Natural killer cell (primary cell): Measurements from ENCODE around the gene C11orf91. TPM values are rescaled to one million over a fixed set of nuclear protein-coding genes. Genes with fewer than 3 reads are reported as not detected.
"Not testable (repeated sequence)": the region's sequence is repeated elsewhere in the genome, so short reads cannot be mapped to it uniquely, and the experiment has no call there.

Experiments used
- ATAC-seq, 3 donors: fragments of 150-1000 bp in 2 of 3; fragments of 200-7000 bp in 1 of 3; cut with Tn5 transposase; 1 replicate in 1 of 3; 2 replicates in 2 of 3; pipeline ENCODE4 v1.10.0; 2021; ENCODE audit warnings: mild to moderate bottlenecking in 2 of 3, moderate library complexity in 2 of 3
- DNase-seq, 2 donors: peaks; one replicate each; pipeline versions ENCODE4 v3.0.0 to v3.0.0-alpha.2; 2013 to 2021; ENCODE audit warnings: mixed read lengths in 1 of 2
- H3K27ac ChIP-seq: one replicate; pipeline ENCODE4 v1.5.1; 2013; ENCODE audit warnings: mild to moderate bottlenecking, low read length
- H3K27me3 ChIP-seq: one replicate; pipeline ENCODE4 v1.6.1; 2013; ENCODE audit warnings: low read length; ENCODE audit not compliant: control insufficient read depth, insufficient read depth
- H3K36me3 ChIP-seq: one replicate; pipeline ENCODE4 v1.6.1; 2013; ENCODE audit warnings: low read length; ENCODE audit not compliant: control insufficient read depth, insufficient read depth
- H3K4me1 ChIP-seq: one replicate; pipeline ENCODE4 v1.6.1; 2013; ENCODE audit warnings: low read length; ENCODE audit not compliant: control insufficient read depth, insufficient read depth
- H3K4me3 ChIP-seq: one replicate; pipeline ENCODE4 v1.5.1; 2013; ENCODE audit warnings: low read length
- H3K9me3 ChIP-seq: one replicate; pipeline ENCODE4 v1.6.1; 2013; ENCODE audit warnings: low read length; ENCODE audit not compliant: control insufficient read depth, insufficient read depth
- H3K27ac Mint-ChIP-seq, 2 donors: one replicate each; pipeline ENCODE4 v1.8.0; 2022; ENCODE audit warnings: mild to moderate bottlenecking in 2 of 2, mixed read lengths in 2 of 2, moderate library complexity in 1 of 2
- H3K27me3 Mint-ChIP-seq, 2 donors: one replicate each; pipeline ENCODE4 v1.8.0; 2022; ENCODE audit warnings: low read depth in 2 of 2, mixed read lengths in 2 of 2
- H3K36me3 Mint-ChIP-seq: one replicate; pipeline ENCODE4 v1.8.0; 2022; ENCODE audit warnings: mixed read lengths
- H3K4me1 Mint-ChIP-seq, 2 donors: one replicate each; pipeline ENCODE4 v1.8.0; 2022; ENCODE audit warnings: mixed read lengths in 2 of 2
- H3K4me3 Mint-ChIP-seq: one replicate; pipeline ENCODE4 v1.8.0; 2022; ENCODE audit warnings: mild to moderate bottlenecking, moderate library complexity, mixed read lengths
- H3K9me3 Mint-ChIP-seq, 2 donors: one replicate each; pipeline ENCODE4 v1.8.0; 2022; ENCODE audit warnings: mixed read lengths in 2 of 2
- WGBS: methylation state at CpG from one replicate; pipeline ENCODE4 v1.1.7; 2013; ENCODE audit warnings: missing lambda C conversion rate; ENCODE audit not compliant: insufficient coverage; 5-methylcytosine and 5-hydroxymethylcytosine counted together
- intact Hi-C: fragments of 100-400 bp; cut with micrococcal nuclease; formaldehyde crosslinking; loops from one replicate; pipeline ENCODE4 v1.14.2; 2022
- total RNA-seq, 4 donors: library from RNA; stranded (reverse); fragments of 120-200 nt in 1 of 4; gene quantifications; one replicate each; pipeline versions ENCODE4 v1.2.3 to v1.2.4, GENCODE V29; 2013 to 2022
- TF ChIP-seq, protein P1 (sequence below): fragments of 200-600 bp; IDR thresholded peaks from one replicate; pipeline ENCODE4 v1.8.0; 2022; ENCODE audit warnings: antibody characterized with exemption

The C11orf91 gene
- total RNA-seq, 3 donors from 2014 or later (not counting 1 experiment from before 2014, with no cell fraction given), result not detected

GRCh38 chr11:33733980-33734379, 33.4 kb upstream of the C11orf91 start:
- Histone ChIP-seq H3K27me3 (no peaks in the 10 kb centered on the region), H3K36me3 (no peaks in the 10 kb centered on the region), H3K4me1 (peaks cover 21% of the 10 kb centered on the region), H3K9me3 (no peaks in the 10 kb centered on the region), H3K27ac (no peak overlapping the region), H3K4me3 (no peak overlapping the region)
- intact Hi-C loops, result loop anchor here (2.0 kb wide), 1 partner anchor 33 kb away; the partner anchor contains the start of gene C11orf91
- Mint-ChIP-seq H3K4me1 (peaks cover 23 to 25% of the 10 kb centered on the region in 2 donors), H3K27me3 (no peaks in the 10 kb centered on the region), H3K4me3 (no peak overlapping the region), H3K36me3 (no peaks in the 10 kb centered on the region), H3K9me3 (no peaks in the 10 kb centered on the region), H3K27ac (no peak overlapping the region)
- 98% methylated on average over 7 of the region's 7 CpGs for WGBS
- DNase-seq (no peak), ATAC-seq (no peak)
- TF ChIP-seq, protein P1, sequence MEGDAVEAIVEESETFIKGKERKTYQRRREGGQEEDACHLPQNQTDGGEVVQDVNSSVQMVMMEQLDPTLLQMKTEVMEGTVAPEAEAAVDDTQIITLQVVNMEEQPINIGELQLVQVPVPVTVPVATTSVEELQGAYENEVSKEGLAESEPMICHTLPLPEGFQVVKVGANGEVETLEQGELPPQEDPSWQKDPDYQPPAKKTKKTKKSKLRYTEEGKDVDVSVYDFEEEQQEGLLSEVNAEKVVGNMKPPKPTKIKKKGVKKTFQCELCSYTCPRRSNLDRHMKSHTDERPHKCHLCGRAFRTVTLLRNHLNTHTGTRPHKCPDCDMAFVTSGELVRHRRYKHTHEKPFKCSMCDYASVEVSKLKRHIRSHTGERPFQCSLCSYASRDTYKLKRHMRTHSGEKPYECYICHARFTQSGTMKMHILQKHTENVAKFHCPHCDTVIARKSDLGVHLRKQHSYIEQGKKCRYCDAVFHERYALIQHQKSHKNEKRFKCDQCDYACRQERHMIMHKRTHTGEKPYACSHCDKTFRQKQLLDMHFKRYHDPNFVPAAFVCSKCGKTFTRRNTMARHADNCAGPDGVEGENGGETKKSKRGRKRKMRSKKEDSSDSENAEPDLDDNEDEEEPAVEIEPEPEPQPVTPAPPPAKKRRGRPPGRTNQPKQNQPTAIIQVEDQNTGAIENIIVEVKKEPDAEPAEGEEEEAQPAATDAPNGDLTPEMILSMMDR, result no peak

DNA sequence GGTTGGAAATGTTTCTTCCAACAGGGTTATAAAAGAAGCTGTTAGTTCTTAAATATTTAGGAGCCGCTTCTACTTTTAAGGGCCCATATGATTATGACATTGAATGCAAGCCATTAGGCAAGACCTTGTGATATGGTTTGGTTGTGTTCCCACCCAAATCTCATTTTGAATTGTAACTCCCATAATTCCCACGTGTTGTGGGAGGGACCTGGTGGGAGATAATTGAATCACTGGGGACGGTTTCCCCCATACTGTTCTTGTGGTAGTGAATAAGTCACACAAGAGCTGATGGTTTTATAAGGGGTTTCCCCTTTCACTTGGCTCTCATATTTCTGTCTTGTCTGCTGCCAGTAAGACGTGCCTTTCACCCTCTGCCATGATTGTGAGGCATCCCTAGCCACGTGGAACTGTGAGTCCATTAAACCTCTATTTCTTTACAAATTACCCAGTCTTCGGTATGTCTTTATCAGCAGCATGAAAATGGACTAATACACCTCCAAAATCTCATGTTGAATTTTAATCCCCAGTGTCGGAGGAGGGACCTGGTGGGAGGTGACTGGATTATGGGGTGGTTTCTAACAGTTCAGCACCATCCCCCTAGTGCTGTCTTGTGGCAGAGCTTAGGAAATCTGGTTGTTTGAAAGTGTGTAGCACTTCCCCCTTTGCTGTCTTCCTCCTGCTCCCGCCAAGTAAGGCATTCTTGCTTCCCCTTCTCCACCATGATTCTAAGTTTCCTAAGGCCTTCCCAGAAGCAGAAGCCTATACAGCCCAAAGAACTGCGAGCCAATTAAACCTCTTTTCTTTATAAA, 31.3 kb upstream of the C11orf91 start:
- Mint-ChIP-seq H3K27me3 (no peaks in the 10 kb centered on the region), H3K4me1 (peaks cover 23 to 24% of the 10 kb centered on the region in 2 donors), H3K27ac (no peak overlapping the region), H3K4me3 (no peak overlapping the region), H3K9me3 (no peaks in the 10 kb centered on the region), H3K36me3 (no peaks in the 10 kb centered on the region)
- intact Hi-C loops, result no loop called here
- Histone ChIP-seq H3K4me1 (peaks cover 20% of the 10 kb centered on the region), H3K9me3 (no peaks in the 10 kb centered on the region), H3K27me3 (no peaks in the 10 kb centered on the region), H3K27ac (no peak overlapping the region), H3K4me3 (no peak overlapping the region), H3K36me3 (no peaks in the 10 kb centered on the region)
- TF ChIP-seq, protein P1, result no peak
- WGBS, result 45% methylated on average over 7 of the region's 9 CpGs
- no peak for DNase-seq
- no peak for ATAC-seq

DNA sequence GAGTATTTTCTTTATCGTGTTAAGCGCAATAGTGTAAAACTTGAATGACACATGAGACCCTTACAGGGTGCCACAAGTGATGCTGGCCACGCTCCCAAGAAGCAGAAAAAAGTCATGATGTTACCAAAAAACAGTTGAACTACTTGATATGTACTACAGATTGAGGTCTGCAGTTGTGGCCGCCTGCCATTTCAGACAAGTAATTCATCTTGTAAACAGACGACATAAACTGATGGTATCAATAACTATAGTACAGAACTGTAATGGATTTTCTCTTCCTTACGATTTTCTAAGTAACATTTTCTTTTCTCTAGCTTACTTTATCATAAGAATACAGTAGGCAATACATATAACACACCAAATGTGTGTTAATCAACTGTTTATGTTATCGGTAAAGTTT, 30.1 kb upstream of the C11orf91 start:
- Histone ChIP-seq H3K27me3 (no peaks in the 10 kb centered on the region), H3K36me3 (no peaks in the 10 kb centered on the region), H3K27ac (no peak overlapping the region), H3K4me1 (peaks cover 14% of the 10 kb centered on the region), H3K9me3 (no peaks in the 10 kb centered on the region), H3K4me3 (no peak overlapping the region)
- DNase-seq (no peak), ATAC-seq (no peak)
- H3K9me3 Mint-ChIP-seq, result no peaks in the 10 kb centered on the region
- no peak overlapping the region for H3K4me3 Mint-ChIP-seq
- no peaks in the 10 kb centered on the region for H3K27me3 Mint-ChIP-seq
- H3K4me1 Mint-ChIP-seq, result peaks cover 16 to 23% of the 10 kb centered on the region in 2 donors
- 95% methylated on average over 4 of the region's 7 CpGs for WGBS
- intact Hi-C loops, result no loop called here
- H3K27ac Mint-ChIP-seq, result no peak overlapping the region
- no peaks in the 10 kb centered on the region for H3K36me3 Mint-ChIP-seq
- TF ChIP-seq, protein P1, result no peak

- H3K4me3 ChIP-seq, H3K9me3 Mint-ChIP-seq, H3K36me3 Mint-ChIP-seq, H3K4me1 ChIP-seq, H3K27me3 Mint-ChIP-seq, H3K27me3 ChIP-seq, H3K27ac ChIP-seq, DNase-seq, ATAC-seq, H3K27ac Mint-ChIP-seq, H3K4me3 Mint-ChIP-seq, H3K9me3 ChIP-seq, intact Hi-C loops, H3K36me3 ChIP-seq: not testable (repeated sequence)
- WGBS, result 100% methylated on average over 2 of the region's 5 CpGs
- H3K4me1 Mint-ChIP-seq, result peaks cover 11 to 18% of the 10 kb centered on the region in 2 donors
These were observed 28.5 kb upstream of the C11orf91 start for GRCh38 chr11:33729072-33729664.

DNA sequence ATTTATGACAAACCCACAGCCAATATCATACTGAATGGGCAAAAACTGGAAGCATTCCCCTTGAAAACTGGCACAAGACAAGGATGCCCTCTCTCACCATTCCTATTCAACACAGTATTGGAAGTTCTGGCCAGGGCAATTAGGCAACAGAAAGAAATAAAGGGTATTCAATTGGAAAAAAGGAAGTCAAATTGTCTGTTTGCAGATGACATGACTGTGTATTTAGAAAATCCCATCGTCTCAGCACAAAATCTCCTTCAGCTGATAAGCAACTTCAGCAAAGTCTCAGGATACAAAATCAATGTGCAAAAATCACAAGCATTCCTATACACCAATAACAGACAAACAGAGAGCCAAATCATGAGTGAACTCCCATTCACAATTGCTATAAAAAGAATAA, 26.9 kb upstream of the C11orf91 start:
- H3K27me3 ChIP-seq, H3K4me3 Mint-ChIP-seq, H3K9me3 Mint-ChIP-seq, H3K36me3 Mint-ChIP-seq, H3K27ac Mint-ChIP-seq, H3K9me3 ChIP-seq, DNase-seq, intact Hi-C loops, H3K4me3 ChIP-seq, H3K27me3 Mint-ChIP-seq, ATAC-seq, H3K27ac ChIP-seq, H3K36me3 ChIP-seq: not testable (repeated sequence)
- H3K4me1 ChIP-seq, result peaks cover 16% of the 10 kb centered on the region
- no CpG with 5 or more reads among the region's 1 CpG for WGBS
- peaks cover 21 to 24% of the 10 kb centered on the region in 2 donors for H3K4me1 Mint-ChIP-seq
